Measurements from ENCODE around the gene MPDU1. TPM values are rescaled to one million over a fixed set of nuclear protein-coding genes. Genes with fewer than 3 reads are reported as not detected.

MPDU1 gene
- total RNA-seq, 1 experiment from 2014 or later: 57.0 TPM

DNA sequence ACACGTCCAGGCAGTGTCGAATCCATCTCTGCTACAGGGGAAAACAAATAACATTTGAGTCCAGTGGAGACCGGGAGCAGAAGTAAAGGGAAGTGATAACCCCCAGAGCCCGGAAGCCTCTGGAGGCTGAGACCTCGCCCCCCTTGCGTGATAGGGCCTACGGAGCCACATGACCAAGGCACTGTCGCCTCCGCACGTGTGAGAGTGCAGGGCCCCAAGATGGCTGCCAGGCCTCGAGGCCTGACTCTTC, 11.4 kb upstream of the MPDU1 start (continued):
- TF ChIP-seq, protein P1, sequence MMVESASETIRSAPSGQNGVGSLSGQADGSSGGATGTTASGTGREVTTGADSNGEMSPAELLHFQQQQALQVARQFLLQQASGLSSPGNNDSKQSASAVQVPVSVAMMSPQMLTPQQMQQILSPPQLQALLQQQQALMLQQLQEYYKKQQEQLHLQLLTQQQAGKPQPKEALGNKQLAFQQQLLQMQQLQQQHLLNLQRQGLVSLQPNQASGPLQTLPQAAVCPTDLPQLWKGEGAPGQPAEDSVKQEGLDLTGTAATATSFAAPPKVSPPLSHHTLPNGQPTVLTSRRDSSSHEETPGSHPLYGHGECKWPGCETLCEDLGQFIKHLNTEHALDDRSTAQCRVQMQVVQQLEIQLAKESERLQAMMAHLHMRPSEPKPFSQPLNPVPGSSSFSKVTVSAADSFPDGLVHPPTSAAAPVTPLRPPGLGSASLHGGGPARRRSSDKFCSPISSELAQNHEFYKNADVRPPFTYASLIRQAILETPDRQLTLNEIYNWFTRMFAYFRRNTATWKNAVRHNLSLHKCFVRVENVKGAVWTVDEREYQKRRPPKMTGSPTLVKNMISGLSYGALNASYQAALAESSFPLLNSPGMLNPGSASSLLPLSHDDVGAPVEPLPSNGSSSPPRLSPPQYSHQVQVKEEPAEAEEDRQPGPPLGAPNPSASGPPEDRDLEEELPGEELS (CRISPR knock-in tag; IDR thresholded peaks at IDR 0.05): no peak; the same call in 1 of the 2 replicates
- TF ChIP-seq, protein P2, sequence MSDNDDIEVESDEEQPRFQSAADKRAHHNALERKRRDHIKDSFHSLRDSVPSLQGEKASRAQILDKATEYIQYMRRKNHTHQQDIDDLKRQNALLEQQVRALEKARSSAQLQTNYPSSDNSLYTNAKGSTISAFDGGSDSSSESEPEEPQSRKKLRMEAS (CRISPR knock-in tag; IDR thresholded peaks at IDR 0.05): peak; percentile 99
- TF ChIP-seq USF1 (CRISPR knock-in tag; IDR thresholded peaks at IDR 0.05) (peak; percentile 96), ZNF416 (CRISPR knock-in tag; IDR thresholded peaks at IDR 0.05) (no peak), ETV6 (CRISPR knock-in tag; IDR thresholded peaks at IDR 0.05) (no peak), HMGXB4 (CRISPR knock-in tag; IDR thresholded peaks at IDR 0.05) (no peak), ZNF232 (CRISPR knock-in tag; IDR thresholded peaks at IDR 0.05) (peak; percentile 84; the same call in 1 of the 2 replicates), MYBL2 (CRISPR knock-in tag; IDR thresholded peaks at IDR 0.05) (no peak), USF2 (CRISPR knock-in tag; IDR thresholded peaks at IDR 0.05) (peak; percentile 96), NR1H2 (CRISPR knock-in tag; IDR thresholded peaks at IDR 0.05) (no peak), TEAD1 (CRISPR knock-in tag; IDR thresholded peaks at IDR 0.05) (no peak), TP53 (CRISPR knock-in tag; IDR thresholded peaks at IDR 0.05) (no peak; the same call in 1 of the 2 replicates), CREB1 (CRISPR knock-in tag; IDR thresholded peaks at IDR 0.05) (peak; percentile 75; the same call in 1 of the 2 replicates), AFF4 (CRISPR knock-in tag; IDR thresholded peaks at IDR 0.05; ENCODE audit: borderline replicate concordance) (0 out of 2 replicates have a peak, but pooled peaks have one; percentile 26)

- DNase-seq (ENCODE audit: low spot score) (peak; percentile 100), ATAC-seq (no peak; the same call in 1 of the 2 replicates)
- CTCF ChIA-PET: interaction anchor here (1.2 to 3.4 kb wide), 4 partner anchors 12 to 17 kb away, joined by 5 to 22 read pairs (median 8); partner anchors contain the start of gene SOX15
- Mint-ChIP-seq H3K36me3 (peaks cover 71% of the 10 kb centered on the region), H3K9me3 (no peaks in the 10 kb centered on the region), H3K4me3 (peak overlapping the region; percentile 93), H3K27ac (peak overlapping the region; percentile 100), H3K4me1 (peaks cover 46% of the 10 kb centered on the region), H3K27me3 (ENCODE audit: low read depth) (no peaks in the 10 kb centered on the region)
- POLR2A ChIA-PET: interaction anchor here (0.6 to 3.5 kb wide), 6 partner anchors 11 to 169 kb away, joined by 3 to 22 read pairs (median 4); partner anchors contain the start of genes MPDU1, SOX15, TMEM256 and TNFSF13
- TF ChIP-seq, protein P3, sequence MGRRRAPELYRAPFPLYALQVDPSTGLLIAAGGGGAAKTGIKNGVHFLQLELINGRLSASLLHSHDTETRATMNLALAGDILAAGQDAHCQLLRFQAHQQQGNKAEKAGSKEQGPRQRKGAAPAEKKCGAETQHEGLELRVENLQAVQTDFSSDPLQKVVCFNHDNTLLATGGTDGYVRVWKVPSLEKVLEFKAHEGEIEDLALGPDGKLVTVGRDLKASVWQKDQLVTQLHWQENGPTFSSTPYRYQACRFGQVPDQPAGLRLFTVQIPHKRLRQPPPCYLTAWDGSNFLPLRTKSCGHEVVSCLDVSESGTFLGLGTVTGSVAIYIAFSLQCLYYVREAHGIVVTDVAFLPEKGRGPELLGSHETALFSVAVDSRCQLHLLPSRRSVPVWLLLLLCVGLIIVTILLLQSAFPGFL (CRISPR knock-in tag; IDR thresholded peaks at IDR 0.05; ENCODE audit: borderline replicate concordance): peak; percentile 36; the same call in 1 of the 2 replicates
- TF ChIP-seq ZBTB43 (CRISPR knock-in tag; IDR thresholded peaks at IDR 0.05) (peak; percentile 57; the same call in 1 of the 2 replicates), SMAD4 (CRISPR knock-in tag; IDR thresholded peaks at IDR 0.05) (no peak), TEAD4 (CRISPR knock-in tag; IDR thresholded peaks at IDR 0.05) (0 out of 2 replicates have a peak, but pooled peaks have one; percentile 43), SP1 (CRISPR knock-in tag; conservative IDR thresholded peaks at IDR 0.05) (peak; percentile 97), ZNF416 (CRISPR knock-in tag; IDR thresholded peaks at IDR 0.05) (peak; percentile 97; the same call in 1 of the 2 replicates), NFYB (CRISPR knock-in tag; conservative IDR thresholded peaks at IDR 0.05; ENCODE audit: low read depth) (peak; percentile 100), ZNF263 (CRISPR knock-in tag; IDR thresholded peaks at IDR 0.05; ENCODE audit: low read depth) (no peak), ZNF232 (CRISPR knock-in tag; IDR thresholded peaks at IDR 0.05) (peak; percentile 30; the same call in 1 of the 2 replicates)
- TF ChIP-seq, protein P4, sequence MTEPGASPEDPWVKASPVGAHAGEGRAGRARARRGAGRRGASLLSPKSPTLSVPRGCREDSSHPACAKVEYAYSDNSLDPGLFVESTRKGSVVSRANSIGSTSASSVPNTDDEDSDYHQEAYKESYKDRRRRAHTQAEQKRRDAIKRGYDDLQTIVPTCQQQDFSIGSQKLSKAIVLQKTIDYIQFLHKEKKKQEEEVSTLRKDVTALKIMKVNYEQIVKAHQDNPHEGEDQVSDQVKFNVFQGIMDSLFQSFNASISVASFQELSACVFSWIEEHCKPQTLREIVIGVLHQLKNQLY (CRISPR knock-in tag; IDR thresholded peaks at IDR 0.05): peak; percentile 62; the same call in 1 of the 2 replicates
Measured at GRCh38 chr17:7572588-7573323, 10.9 kb upstream of the MPDU1 start.
